ENCODE data around the gene PTPRM.

Gene PTPRM

GRCh38 chr18:7600528-7601245 is 33.6 kb downstream of the PTPRM start:
- DNase-seq, result no peak

GRCh38 chr18:7601246-7601615 is 34.1 kb downstream of the PTPRM start:
- no peak for DNase-seq

GRCh38 chr18:7601936-7602335 is 34.8 kb downstream of the PTPRM start:
- no peak for DNase-seq

GRCh38 chr18:7603259-7604000 is 36.3 kb downstream of the PTPRM start:
- no peak for DNase-seq

GRCh38 chr18:7604361-7604760 is 37.2 kb downstream of the PTPRM start:
- DNase-seq, result no peak

GRCh38 chr18:7605705-7606104 is 38.6 kb downstream of the PTPRM start:
- DNase-seq, result no peak

GRCh38 chr18:7607540-7608173 is 40.5 kb downstream of the PTPRM start:
- DNase-seq, result no peak

GRCh38 chr18:7608174-7608550 is 41.0 kb downstream of the PTPRM start:
- DNase-seq, result no peak

- no peak for DNase-seq
Observed at GRCh38 chr18:7608781-7609201, 41.7 kb downstream of the PTPRM start.

- no peak for DNase-seq
Observed at GRCh38 chr18:7609617-7610016, 42.5 kb downstream of the PTPRM start.

- no peak for DNase-seq
Observed at GRCh38 chr18:7614042-7614441, 46.9 kb downstream of the PTPRM start.

GRCh38 chr18:7615840-7616239 is 48.7 kb downstream of the PTPRM start:
- DNase-seq, result no peak

- no peak for DNase-seq
Observed at GRCh38 chr18:7616661-7617060, 49.5 kb downstream of the PTPRM start.

GRCh38 chr18:7617738-7618422 is 50.8 kb downstream of the PTPRM start:
- DNase-seq, result no peak

- DNase-seq, result no peak
Observed at GRCh38 chr18:7618891-7619442, 51.9 kb downstream of the PTPRM start.

- DNase-seq, result no peak
Observed at GRCh38 chr18:7619676-7620075, 52.6 kb downstream of the PTPRM start.

GRCh38 chr18:7622721-7623120 is 55.6 kb downstream of the PTPRM start:
- DNase-seq, result no peak

GRCh38 chr18:7623681-7624080 is 56.6 kb downstream of the PTPRM start:
- no peak for DNase-seq

GRCh38 chr18:7624697-7625096 is 57.6 kb downstream of the PTPRM start:
- no peak for DNase-seq

- DNase-seq, result no peak
Observed at GRCh38 chr18:7626175-7626921, 59.2 kb downstream of the PTPRM start.

GRCh38 chr18:7626922-7627440 is 59.9 kb downstream of the PTPRM start:
- DNase-seq, result no peak

GRCh38 chr18:7629416-7629815 is 62.3 kb downstream of the PTPRM start:
- no peak for DNase-seq

Data from activated naive CD4-positive, alpha-beta T cell treated with anti-CD3 and anti-CD28 coated beads, Interleukin-2, amount 50 U/mL, for 16 hours (primary cell).